VCaP (cell line): Measurements from ENCODE around the gene ANXA2.

Source experiments
- H3K27ac ChIP-seq: fragments of 450-650 bp; 2 replicates; pipeline ENCODE4 v1.5.1; 2017
- CTCF ChIP-seq: fragments of 450-650 bp; conservative IDR thresholded peaks from 2 replicates; pipeline ENCODE4 v1.5.1; 2017; ENCODE audit warnings: mild to moderate bottlenecking, moderate library complexity

The ANXA2 gene

GRCh38 chr15:60386615-60387014, 11.2 kb downstream of the ANXA2 start:
- TF ChIP-seq CTCF, result no peak
- no peak overlapping the region for H3K27ac ChIP-seq

- H3K27ac ChIP-seq, result no peak overlapping the region
- TF ChIP-seq CTCF, result no peak
These were observed 11.9 kb downstream of the ANXA2 start for GRCh38 chr15:60385620-60386552.

GRCh38 chr15:60384526-60385126, 13.2 kb downstream of the ANXA2 start:
- peak overlapping the region; percentile 17 for H3K27ac ChIP-seq
- no peak for TF ChIP-seq CTCF

- no peak for TF ChIP-seq CTCF
- H3K27ac ChIP-seq, result peak overlapping the region; percentile 17
These were observed 13.7 kb downstream of the ANXA2 start for GRCh38 chr15:60384053-60384452.

- peak overlapping the region; percentile 17 for H3K27ac ChIP-seq
- no peak for TF ChIP-seq CTCF
These were observed 14.8 kb downstream of the ANXA2 start for GRCh38 chr15:60382773-60383674.

GRCh38 chr15:60381148-60381788, 16.5 kb downstream of the ANXA2 start:
- TF ChIP-seq CTCF, result no peak
- no peak overlapping the region for H3K27ac ChIP-seq
